SK-N-SH (cell line): Measurements from ENCODE around the gene SHROOM3. TPM values are rescaled to one million over a fixed set of nuclear protein-coding genes. Genes with fewer than 3 reads are reported as not detected.

Experiments
- CTCF ChIA-PET: fragments of 300-600, 350-600 bp; formaldehyde crosslinking; extraction: SDS; loops from one replicate; lab custom pipeline; 2021; lab: Yijun Ruan, JAX
- POLR2A ChIA-PET: fragments of 350-600 bp; sonication (Branson Sonifier 250); formaldehyde crosslinking; extraction: SDS; loops from one replicate; lab custom pipeline; 2020; ENCODE audit warnings: antibody characterized with exemption, inconsistent platforms; lab: Yijun Ruan, JAX
- DNase-seq: peaks from one replicate; pipeline ENCODE4 v3.0.0; 2012
- H2AFZ ChIP-seq: fragments of 200-600 bp; sonication (generic); 2 replicates; pipeline ENCODE4 v1.8.1; 2016; ENCODE audit warnings: antibody characterized with exemption, mild to moderate bottlenecking, low read depth
- H3F3A ChIP-seq: fragments of 200-600 bp; sonication (generic); replicated peaks from 2 replicates; pipeline ENCODE3; 2016; ENCODE audit warnings: antibody characterized with exemption, mild to moderate bottlenecking; ENCODE audit not compliant: insufficient read depth
- H3K27ac ChIP-seq, 2 experiments: fragments of 200-500 bp in 1 of 2; fragments of 200-600 bp in 1 of 2; sonication (Bioruptor generic) in 1 of 2; sonication (generic), shearing (Covaris generic) in 1 of 2; 2 replicates each; pipeline versions ENCODE4 v1.5.1 to v1.6.1; 2014 to 2016; ENCODE audit warnings: low read depth in 2 of 2, inconsistent platforms in 1 of 2, low read length in 1 of 2, mild to moderate bottlenecking in 1 of 2, mixed read lengths in 1 of 2
- H3K27me3 ChIP-seq: fragments of 200-600 bp; sonication (generic), shearing (Covaris generic); 2 replicates; pipeline ENCODE4 v1.6.1; 2016; ENCODE audit warnings: mixed run types; ENCODE audit not compliant: insufficient read depth
- H3K36me3 ChIP-seq, 2 experiments: fragments of 200-500 bp in 1 of 2; fragments of 200-600 bp in 1 of 2; sonication (Bioruptor generic) in 1 of 2; sonication (generic) in 1 of 2; replicated peaks in 1 of 2; 2 replicates each; pipeline versions ENCODE3 to v1.5.1; 2014 to 2016; ENCODE audit warnings: low read length in 1 of 2, mild to moderate bottlenecking in 1 of 2; ENCODE audit not compliant: insufficient read depth in 2 of 2, control insufficient read depth in 1 of 2
- H3K4me1 ChIP-seq, 2 experiments: fragments of 200-500 bp in 1 of 2; fragments of 200-600 bp in 1 of 2; sonication (Bioruptor generic) in 1 of 2; sonication (generic), shearing (Covaris generic) in 1 of 2; 2 replicates each; pipeline versions ENCODE4 v1.5.1 to v1.6.1; 2014 to 2016; ENCODE audit warnings: low read depth in 1 of 2, low read length in 1 of 2, mixed run types in 1 of 2; ENCODE audit not compliant: insufficient read depth in 2 of 2, control insufficient read depth in 1 of 2
- H3K4me2 ChIP-seq: fragments of 200-600 bp; sonication (generic), shearing (Covaris generic); 2 replicates; pipeline ENCODE4 v1.6.1; 2017; ENCODE audit warnings: mixed run types
- H3K4me3 ChIP-seq, 2 experiments: fragments of 200-500 bp in 1 of 2; fragments of 200-600 bp in 1 of 2; sonication (Bioruptor generic) in 1 of 2; sonication (generic), shearing (Covaris generic) in 1 of 2; 2 replicates each; pipeline versions ENCODE4 v1.5.1 to v1.8.1; 2014 to 2016; ENCODE audit warnings: low read depth in 2 of 2, inconsistent platforms in 1 of 2, low read length in 1 of 2, mild to moderate bottlenecking in 1 of 2, mixed read lengths in 1 of 2, moderate library complexity in 1 of 2
- H3K79me2 ChIP-seq: fragments of 200-600 bp; sonication (generic); 2 replicates; pipeline ENCODE4 v1.8.1; 2017; ENCODE audit warnings: mild to moderate bottlenecking; ENCODE audit not compliant: insufficient read depth
- H3K9ac ChIP-seq: fragments of 200-600 bp; sonication (generic); 2 replicates; pipeline ENCODE4 v1.6.1; 2017; ENCODE audit warnings: mixed run types
- H3K9me2 ChIP-seq: fragments of 200-600 bp; sonication (generic); 2 replicates; pipeline ENCODE4 v1.6.1; 2017; ENCODE audit warnings: mixed run types
- H3K9me3 ChIP-seq: fragments of 200-600 bp; sonication (generic); 2 replicates; pipeline ENCODE4 v1.6.1; 2017; ENCODE audit warnings: mixed run types, mild to moderate bottlenecking, moderate library complexity
- H4K20me1 ChIP-seq: fragments of 200-600 bp; sonication (generic); 2 replicates; pipeline ENCODE4 v1.6.1; 2017; ENCODE audit warnings: mild to moderate bottlenecking, mixed run types; ENCODE audit not compliant: insufficient read depth
- EP300 ChIP-seq, 2 experiments: IDR thresholded peaks; 2 replicates each; pipeline versions ENCODE4 v1.4.0 to v1.6.1; 2012; ENCODE audit warnings: borderline replicate concordance in 1 of 2, low read depth in 1 of 2, low read length in 1 of 2
- EZH2phosphoT487 ChIP-seq: fragments of 200-600 bp; sonication (generic); IDR thresholded peaks from 2 replicates; pipeline ENCODE4 v1.6.1; 2017; ENCODE audit warnings: low read depth, mixed run types, mild to moderate bottlenecking, antibody characterized with exemption, moderate library complexity, borderline replicate concordance
- GATA2 ChIP-seq: sonication (generic); formaldehyde crosslinking; IDR thresholded peaks from 2 replicates; pipeline ENCODE4 v1.5.0; 2020; ENCODE audit warnings: mild to moderate bottlenecking, missing genetic modification reagents
- SMC3 ChIP-seq: IDR thresholded peaks from 2 replicates; pipeline ENCODE4 v1.6.1; 2012; ENCODE audit warnings: low read depth, low read length, improper control_type of control experiment
- TCF12 ChIP-seq: IDR thresholded peaks from 2 replicates; pipeline ENCODE4 v1.4.0; 2012
- USF2 ChIP-seq: fragments of 150-350 bp; IDR thresholded peaks from 2 replicates; pipeline ENCODE4 v1.6.1; 2017; ENCODE audit warnings: antibody characterized with exemption, low read length, low read depth, borderline replicate concordance
- WGBS: methylation state at CpG from one replicate; pipeline ENCODE4 v1.1.6; 2017; ENCODE audit warnings: low lambda C conversion rate; 5-methylcytosine and 5-hydroxymethylcytosine counted together
- polyA plus RNA-seq, 3 experiments: library from polyadenylated mRNA; depleted of rRNA; stranded (reverse); fragments of >200 nt; gene quantifications; 2 replicates each; pipeline ENCODE4 v1.2.3, GENCODE V29; 2012

SHROOM3 gene
- polyA plus RNA-seq, 1 of the 3 experiments (the other 2 are of a cell fraction), result 4.3 TPM

GRCh38 chr4:76562836-76563453 lies 127.9 kb downstream of the SHROOM3 start:
- Histone ChIP-seq H3K9me2 (no peaks in the 10 kb centered on the region), H3K9me3 (no peaks in the 10 kb centered on the region)
- TF ChIP-seq USF2 (no peak), EZH2phosphoT487 (no peak), EP300 (IDR thresholded peaks at IDR 0.05; ENCODE audit: borderline replicate concordance in 1 of 2, low read depth in 1 of 2, low read length in 1 of 2) (no peak)
- TF ChIP-seq, all 33 proteins: peak for 0
- WGBS, result 85% methylated on average over 4 of the region's 4 CpGs
- Histone ChIP-seq H4K20me1 (no peaks in the 10 kb centered on the region), H3K4me1 (peaks cover 1 to 27% of the 10 kb centered on the region in 2 experiments; a peak in 3 of 4 replicates), H3K36me3 (no peaks in the 10 kb centered on the region), H3K4me3 (no peak overlapping the region), H3F3A (peaks cover 22% of the 10 kb centered on the region), H3K9ac (peak overlapping the region; percentile 42; the same call in 1 of the 2 replicates), H3K27me3 (no peaks in the 10 kb centered on the region), H2AFZ (peak overlapping the region; percentile 36; the same call in 1 of the 2 replicates), H3K27ac (peak overlapping the region; percentile 76 to 82; a peak in 3 of 4 replicates), H3K4me2 (peak overlapping the region; percentile 56), H3K79me2 (no peaks in the 10 kb centered on the region)
- DNase-seq, result no peak
- ChIA-PET CTCF (interaction anchor here (0.8 kb wide), 1 partner anchor 9 kb away, joined by 3 read pairs; no protein-coding TSS in a partner anchor), POLR2A (no interaction called here)

GRCh38 chr4:76563454-76564122 lies 128.6 kb downstream of the SHROOM3 start:
- DNase-seq, result no peak
- no peaks in the 10 kb centered on the region for H3K27me3 ChIP-seq
- H3K4me2 ChIP-seq, result no peak overlapping the region
- no peaks in the 10 kb centered on the region for H3K9me3 ChIP-seq
- H3K4me3 ChIP-seq, result no peak overlapping the region
- peak overlapping the region; percentile 7; the same call in 1 of the 2 replicates for H3K9ac ChIP-seq
- no peaks in the 10 kb centered on the region for H3K36me3 ChIP-seq
- TF ChIP-seq GATA2 (CRISPR knock-in tag) (no peak), TCF12 (no peak), SMC3 (no peak)
- H3K79me2 ChIP-seq, result no peaks in the 10 kb centered on the region
- no peaks in the 10 kb centered on the region for H3K9me2 ChIP-seq
- ChIA-PET POLR2A (no interaction called here), CTCF (interaction anchor here (0.8 kb wide), 1 partner anchor 10 kb away, joined by 3 read pairs; no protein-coding TSS in a partner anchor)
- H4K20me1 ChIP-seq, result no peaks in the 10 kb centered on the region
- 90% methylated on average over 7 of the region's 7 CpGs for WGBS
- H3F3A ChIP-seq, result peaks cover 17% of the 10 kb centered on the region
- peaks cover 6 to 21% of the 10 kb centered on the region in 2 experiments; a peak in 3 of 4 replicates for H3K4me1 ChIP-seq
- peak overlapping the region; percentile 44; the same call in 1 of the 2 replicates for H2AFZ ChIP-seq
- H3K27ac ChIP-seq, result peak overlapping the region; percentile 76 to 82; a peak in 3 of 4 replicates
